ENCODE data around the gene HLA-DPA1. TPM values are rescaled to one million over a fixed set of nuclear protein-coding genes. Genes with fewer than 3 reads are reported as not detected.

Gene HLA-DPA1
- polyA plus RNA-seq, 2 donors: 7.8 to 27.2 TPM

DNA sequence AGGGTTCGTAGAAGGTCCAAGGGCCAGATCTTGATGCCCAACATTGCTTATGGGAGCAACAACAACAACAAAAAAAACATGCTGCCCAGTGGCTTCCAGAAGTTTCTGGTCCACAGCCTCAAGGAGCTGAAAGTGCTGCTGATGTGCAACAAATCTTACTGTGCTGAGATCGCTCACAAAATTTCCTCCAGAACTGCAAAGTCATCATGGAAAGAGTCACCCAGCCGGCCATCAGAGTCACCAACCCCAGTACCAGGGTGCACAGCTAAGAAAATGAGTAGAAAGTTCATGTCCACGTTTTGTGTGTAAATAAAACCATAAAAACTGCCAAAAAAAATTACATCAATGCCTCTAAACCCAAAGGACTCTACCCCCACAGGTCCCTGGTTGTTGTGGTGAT lies 6.1 kb upstream of the HLA-DPA1 start:
- Histone ChIP-seq H3K4me1 (ENCODE audit: control insufficient read depth in 2 of 2, insufficient read depth in 2 of 2, low read length in 1 of 2) (peaks cover 0 to 5% of the 10 kb centered on the region in 2 donors), H3K27me3 (ENCODE audit: control insufficient read depth in 1 of 2, insufficient read depth in 2 of 2, low read length in 2 of 2) (no peaks in the 10 kb centered on the region), H3K36me3 (ENCODE audit: control insufficient read depth in 2 of 2, insufficient read depth in 2 of 2, low read length in 1 of 2) (no peaks in the 10 kb centered on the region), H3K27ac (ENCODE audit: low read depth in 2 of 2, low read length in 1 of 2) (no peak overlapping the region), H3K9me3 (ENCODE audit: control insufficient read depth in 2 of 2, insufficient read depth in 1 of 2, low read depth in 1 of 2, low read length in 1 of 2) (no peaks in the 10 kb centered on the region), H3K4me3 (ENCODE audit: low read depth in 1 of 2, low read length in 2 of 2) (no peak overlapping the region)
- WGBS, 2 donors: 78 to 79% methylated on average over 4 of the region's 4 CpGs

DNA sequence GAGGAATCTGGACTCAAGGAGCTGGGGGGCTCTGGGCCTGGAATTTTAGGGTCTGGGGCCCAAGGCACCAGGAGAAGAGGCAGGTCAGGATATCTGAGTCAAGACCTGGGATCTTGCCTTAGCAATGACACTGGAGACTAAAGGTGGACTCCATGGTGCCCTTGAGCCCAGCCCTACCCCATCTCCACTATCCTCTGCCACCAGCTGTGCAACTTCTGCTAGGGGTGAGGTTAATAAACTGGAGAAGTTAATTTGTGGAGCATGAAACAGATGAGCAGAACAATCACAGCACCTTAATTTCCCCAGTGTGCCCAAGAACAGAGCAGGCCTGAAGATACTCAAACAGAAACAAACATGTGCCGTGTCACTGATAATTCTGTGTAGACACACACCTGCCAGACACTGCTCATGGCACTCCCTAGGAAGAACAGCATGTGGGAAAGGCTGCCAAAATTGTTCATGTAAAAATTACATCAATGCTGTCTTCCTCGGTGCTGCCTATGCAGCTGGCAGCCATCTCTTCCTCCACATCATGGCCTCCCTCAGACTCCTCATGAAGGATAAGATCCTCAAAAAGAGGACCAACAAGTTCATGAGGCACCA lies 5.6 kb upstream of the HLA-DPA1 start:
- H3K4me1 ChIP-seq (ENCODE audit: control insufficient read depth in 2 of 2, insufficient read depth in 2 of 2, low read length in 1 of 2): peaks cover 0 to 5% of the 10 kb centered on the region in 2 donors
- no peak overlapping the region for H3K4me3 ChIP-seq (ENCODE audit: low read depth in 1 of 2, low read length in 2 of 2)
- no peaks in the 10 kb centered on the region for H3K27me3 ChIP-seq (ENCODE audit: control insufficient read depth in 1 of 2, insufficient read depth in 2 of 2, low read length in 2 of 2)
- no peak overlapping the region for H3K27ac ChIP-seq (ENCODE audit: low read depth in 2 of 2, low read length in 1 of 2)
- 59 to 76% methylated on average over 2 of the region's 2 CpGs for WGBS, 2 donors
- no peaks in the 10 kb centered on the region for H3K9me3 ChIP-seq (ENCODE audit: control insufficient read depth in 2 of 2, insufficient read depth in 1 of 2, low read depth in 1 of 2, low read length in 1 of 2)
- H3K36me3 ChIP-seq (ENCODE audit: control insufficient read depth in 2 of 2, insufficient read depth in 2 of 2, low read length in 1 of 2): no peaks in the 10 kb centered on the region

DNA sequence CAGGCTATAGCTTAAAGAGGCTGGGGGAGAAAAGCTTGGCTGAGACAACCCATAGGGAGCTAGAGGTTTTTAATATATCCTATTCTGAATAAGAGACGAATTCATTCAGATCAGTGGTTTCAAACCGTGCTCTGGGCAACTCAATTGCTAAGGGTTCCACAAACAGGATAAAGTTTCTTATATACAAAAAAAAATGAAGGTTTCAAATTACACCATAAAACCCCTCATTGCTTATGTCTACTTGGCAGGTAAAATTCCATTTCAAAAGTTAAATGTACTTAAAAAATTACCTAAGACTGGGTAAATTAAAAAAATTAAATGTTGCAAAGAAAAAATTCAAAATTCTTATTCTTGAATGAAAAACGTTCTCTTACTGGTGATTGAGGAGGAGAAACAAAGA lies 5.0 kb upstream of the HLA-DPA1 start:
- WGBS, 2 donors: 77 to 79% methylated on average over 3 of the region's 3 CpGs
- Histone ChIP-seq H3K4me3 (ENCODE audit: low read depth in 1 of 2, low read length in 2 of 2) (no peak overlapping the region), H3K4me1 (ENCODE audit: control insufficient read depth in 2 of 2, insufficient read depth in 2 of 2, low read length in 1 of 2) (peaks cover 0 to 5% of the 10 kb centered on the region in 2 donors), H3K9me3 (ENCODE audit: control insufficient read depth in 2 of 2, insufficient read depth in 1 of 2, low read depth in 1 of 2, low read length in 1 of 2) (no peaks in the 10 kb centered on the region), H3K27ac (ENCODE audit: low read depth in 2 of 2, low read length in 1 of 2) (no peak overlapping the region), H3K36me3 (ENCODE audit: control insufficient read depth in 2 of 2, insufficient read depth in 2 of 2, low read length in 1 of 2) (no peaks in the 10 kb centered on the region), H3K27me3 (ENCODE audit: control insufficient read depth in 1 of 2, insufficient read depth in 2 of 2, low read length in 2 of 2) (no peaks in the 10 kb centered on the region)

DNA sequence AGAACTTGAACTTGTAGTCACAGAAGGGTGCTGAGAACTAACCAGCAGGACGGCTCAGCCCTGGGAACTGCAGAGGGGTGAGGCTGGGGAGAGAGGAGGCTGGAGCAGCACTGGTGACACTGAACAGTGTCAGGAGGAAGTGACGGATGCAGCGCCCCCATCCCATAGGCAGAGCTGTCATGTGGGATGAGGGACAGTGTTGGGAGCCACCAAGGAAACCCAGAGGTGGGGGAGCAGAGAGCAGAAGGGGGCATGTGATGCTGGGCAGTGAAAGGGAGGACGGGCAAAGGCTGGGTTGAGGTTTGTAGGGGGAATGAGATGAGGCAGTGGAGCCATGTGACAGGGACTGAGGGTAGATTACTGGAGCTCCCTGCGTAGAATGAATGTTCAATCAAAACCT lies 4.5 kb upstream of the HLA-DPA1 start:
- Histone ChIP-seq H3K27me3 (ENCODE audit: control insufficient read depth in 1 of 2, insufficient read depth in 2 of 2, low read length in 2 of 2) (no peaks in the 10 kb centered on the region), H3K4me3 (ENCODE audit: low read depth in 1 of 2, low read length in 2 of 2) (no peak overlapping the region), H3K27ac (ENCODE audit: low read depth in 2 of 2, low read length in 1 of 2) (no peak overlapping the region), H3K9me3 (ENCODE audit: control insufficient read depth in 2 of 2, insufficient read depth in 1 of 2, low read depth in 1 of 2, low read length in 1 of 2) (no peaks in the 10 kb centered on the region), H3K36me3 (ENCODE audit: control insufficient read depth in 2 of 2, insufficient read depth in 2 of 2, low read length in 1 of 2) (no peaks in the 10 kb centered on the region), H3K4me1 (ENCODE audit: control insufficient read depth in 2 of 2, insufficient read depth in 2 of 2, low read length in 1 of 2) (peaks cover 0 to 5% of the 10 kb centered on the region in 2 donors)
- WGBS, 2 donors: 55 to 64% methylated on average over 5 of the region's 5 CpGs

DNA sequence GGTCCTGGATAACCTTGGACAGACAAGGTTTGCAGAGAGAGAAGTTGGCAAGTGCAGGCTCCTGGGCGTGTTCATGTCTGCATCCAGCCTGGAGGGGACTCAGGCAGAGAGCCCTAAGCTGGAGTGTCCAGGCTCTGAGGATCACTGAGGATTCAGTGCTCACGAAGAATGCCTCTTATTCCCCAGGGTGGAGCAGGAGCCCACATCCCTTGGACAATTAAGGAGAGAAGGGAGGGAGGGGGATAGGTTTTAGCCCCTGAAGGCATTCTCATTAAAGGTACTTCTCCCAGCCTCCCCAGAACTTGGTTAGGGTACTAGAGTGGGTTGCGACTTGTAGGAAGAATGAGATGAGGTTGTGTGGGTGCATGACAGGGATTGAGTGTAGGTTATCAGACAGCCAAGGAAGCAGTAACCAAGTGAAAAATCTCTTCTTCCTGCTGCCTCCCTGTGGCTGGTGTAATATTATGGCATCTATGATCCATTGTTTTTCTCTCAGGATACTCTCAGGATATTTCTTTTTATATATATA lies 3.0 kb upstream of the HLA-DPA1 start:
- Histone ChIP-seq H3K27me3 (ENCODE audit: control insufficient read depth in 1 of 2, insufficient read depth in 2 of 2, low read length in 2 of 2) (no peaks in the 10 kb centered on the region), H3K9me3 (ENCODE audit: control insufficient read depth in 2 of 2, insufficient read depth in 1 of 2, low read depth in 1 of 2, low read length in 1 of 2) (no peaks in the 10 kb centered on the region), H3K4me1 (ENCODE audit: control insufficient read depth in 2 of 2, insufficient read depth in 2 of 2, low read length in 1 of 2) (peaks cover 0 to 5% of the 10 kb centered on the region in 2 donors), H3K27ac (ENCODE audit: low read depth in 2 of 2, low read length in 1 of 2) (peak overlapping the region in 1 of 2 donors; percentile 67), H3K36me3 (ENCODE audit: control insufficient read depth in 2 of 2, insufficient read depth in 2 of 2, low read length in 1 of 2) (no peaks in the 10 kb centered on the region), H3K4me3 (ENCODE audit: low read depth in 1 of 2, low read length in 2 of 2) (peak overlapping the region; percentile 20 to 26)
- WGBS, 2 donors: 65 to 71% methylated on average over 3 of the region's 3 CpGs

DNA sequence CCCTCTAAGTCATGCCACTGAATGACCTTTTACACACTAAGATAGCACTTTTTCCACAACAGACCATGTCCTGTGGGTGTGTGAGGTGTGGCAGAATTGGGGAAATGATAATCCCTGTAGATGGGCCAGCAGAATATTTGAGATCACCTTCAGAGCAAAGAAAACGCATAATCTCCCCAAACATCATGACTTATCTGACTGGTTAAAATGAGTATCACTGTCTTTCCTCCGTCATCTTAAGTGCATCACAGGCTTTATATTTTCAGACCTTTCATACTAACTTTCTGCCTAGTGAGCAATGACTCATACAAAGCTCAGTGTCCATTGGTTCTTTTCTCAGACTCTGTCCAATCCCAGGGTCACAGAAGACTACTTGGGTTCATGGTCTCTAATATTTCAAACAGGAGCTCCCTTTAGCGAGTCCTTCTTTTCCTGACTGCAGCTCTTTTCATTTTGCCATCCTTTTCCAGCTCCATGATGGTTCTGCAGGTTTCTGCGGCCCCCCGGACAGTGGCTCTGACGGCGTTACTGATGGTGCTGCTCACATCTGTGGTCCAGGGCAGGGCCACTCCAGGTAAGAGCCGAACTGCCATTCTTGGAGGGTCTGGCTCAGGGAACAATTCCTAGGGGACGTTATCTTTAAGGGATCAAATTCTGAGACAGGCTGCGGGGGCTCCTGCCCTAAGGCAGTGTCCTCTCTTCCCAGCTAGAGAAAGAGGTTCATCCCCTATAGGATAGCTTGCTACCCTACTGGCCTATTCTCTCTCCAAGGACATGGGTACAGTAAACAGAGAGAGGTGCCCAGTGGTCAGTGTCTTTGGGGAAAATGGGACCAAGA lies 2.3 kb upstream of the HLA-DPA1 start, which contains the start of gene HLA-DPB1:
HLA-DPB1 (plus strand) TSS at position 423 of the 838 bp plus-strand sequence; CDS start at position 475, 52 bp downstream.
- H3K4me3 ChIP-seq (ENCODE audit: low read depth in 1 of 2, low read length in 2 of 2): peak within 1 kb of the TSS; percentile 20 to 26
- no peaks in the 10 kb centered on the region for H3K9me3 ChIP-seq (ENCODE audit: control insufficient read depth in 2 of 2, insufficient read depth in 1 of 2, low read depth in 1 of 2, low read length in 1 of 2)
- H3K4me1 ChIP-seq (ENCODE audit: control insufficient read depth in 2 of 2, insufficient read depth in 2 of 2, low read length in 1 of 2): peaks cover 0 to 4% of the 10 kb centered on the region in 2 donors
- peak within 1 kb of the TSS; percentile 30 to 67 for H3K27ac ChIP-seq (ENCODE audit: low read depth in 2 of 2, low read length in 1 of 2)
- no peaks in the 10 kb centered on the region for H3K27me3 ChIP-seq (ENCODE audit: control insufficient read depth in 1 of 2, insufficient read depth in 2 of 2, low read length in 2 of 2)
- 57 to 58% methylated on average over 10 of the region's 10 CpGs for WGBS, 2 donors
- H3K36me3 ChIP-seq (ENCODE audit: control insufficient read depth in 2 of 2, insufficient read depth in 2 of 2, low read length in 1 of 2): no peaks in the 10 kb centered on the region

DNA sequence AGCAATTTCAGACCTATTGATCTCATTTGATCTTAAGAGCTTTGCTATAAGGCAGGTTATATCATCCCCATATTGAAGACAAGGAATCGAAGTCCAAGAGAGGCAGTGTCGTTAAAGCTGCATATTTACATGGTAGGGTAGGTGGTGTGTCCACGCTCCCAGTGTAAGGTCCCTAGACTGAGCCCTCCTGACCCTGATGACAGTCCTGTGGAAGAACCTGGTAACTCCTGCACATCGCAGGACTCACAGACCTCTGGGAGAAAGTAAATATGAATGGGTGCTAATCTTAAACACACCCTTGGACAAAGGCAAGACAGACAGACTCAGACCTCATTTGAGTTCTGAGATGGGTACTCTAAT lies 1.7 kb upstream of the HLA-DPA1 start:
- H3K36me3 ChIP-seq (ENCODE audit: control insufficient read depth in 2 of 2, insufficient read depth in 2 of 2, low read length in 1 of 2): no peaks in the 10 kb centered on the region
- no peak overlapping the region for H3K4me3 ChIP-seq (ENCODE audit: low read depth in 1 of 2, low read length in 2 of 2)
- peaks cover 0 to 2% of the 10 kb centered on the region in 2 donors for H3K4me1 ChIP-seq (ENCODE audit: control insufficient read depth in 2 of 2, insufficient read depth in 2 of 2, low read length in 1 of 2)
- peak overlapping the region; percentile 8 to 40 for H3K27ac ChIP-seq (ENCODE audit: low read depth in 2 of 2, low read length in 1 of 2)
- H3K9me3 ChIP-seq (ENCODE audit: control insufficient read depth in 2 of 2, insufficient read depth in 1 of 2, low read depth in 1 of 2, low read length in 1 of 2): no peaks in the 10 kb centered on the region
- H3K27me3 ChIP-seq (ENCODE audit: control insufficient read depth in 1 of 2, insufficient read depth in 2 of 2, low read length in 2 of 2): no peaks in the 10 kb centered on the region
- WGBS, 2 donors: 84 to 90% methylated on average over 4 of the region's 4 CpGs

DNA sequence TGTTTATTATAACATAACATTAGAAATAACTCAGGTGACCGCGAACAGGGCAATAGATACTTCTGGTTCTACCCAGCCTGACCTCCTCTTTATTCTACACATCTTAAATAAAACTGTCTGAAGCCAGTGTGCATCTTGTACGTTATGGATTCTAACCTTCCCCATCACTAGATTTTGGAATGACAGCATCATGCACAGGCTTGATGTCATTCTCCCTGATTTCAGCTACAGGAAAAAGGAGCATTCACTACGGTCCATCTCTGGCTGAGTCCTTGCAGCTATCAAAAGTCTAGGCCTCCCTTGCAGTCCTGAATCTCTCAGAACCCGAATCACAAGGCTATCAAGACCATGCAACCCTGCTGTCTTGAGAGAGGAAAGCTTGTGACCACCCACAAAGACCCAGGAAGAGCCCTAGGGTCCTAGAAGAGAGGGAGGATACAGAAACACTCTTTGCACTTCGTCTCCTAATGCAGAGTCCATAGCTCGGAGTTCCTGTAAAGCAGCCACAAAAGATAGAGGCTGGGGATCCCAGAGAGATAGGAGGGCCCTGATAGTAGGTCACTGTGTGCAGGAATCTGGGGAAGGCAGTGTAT lies 845 bp downstream of the HLA-DPA1 start:
- no peaks in the 10 kb centered on the region for H3K27me3 ChIP-seq (ENCODE audit: control insufficient read depth in 1 of 2, insufficient read depth in 2 of 2, low read length in 2 of 2)
- no peaks in the 10 kb centered on the region for H3K4me1 ChIP-seq (ENCODE audit: control insufficient read depth in 2 of 2, insufficient read depth in 2 of 2, low read length in 1 of 2)
- 62 to 71% methylated on average over 7 of the region's 7 CpGs for WGBS, 2 donors
- no peaks in the 10 kb centered on the region for H3K9me3 ChIP-seq (ENCODE audit: control insufficient read depth in 2 of 2, insufficient read depth in 1 of 2, low read depth in 1 of 2, low read length in 1 of 2)
- H3K36me3 ChIP-seq (ENCODE audit: control insufficient read depth in 2 of 2, insufficient read depth in 2 of 2, low read length in 1 of 2): no peaks in the 10 kb centered on the region
- H3K27ac ChIP-seq (ENCODE audit: low read depth in 2 of 2, low read length in 1 of 2): peak overlapping the region in 1 of 2 donors; percentile 3
- peak overlapping the region in 1 of 2 donors; percentile 5 for H3K4me3 ChIP-seq (ENCODE audit: low read depth in 1 of 2, low read length in 2 of 2)

DNA sequence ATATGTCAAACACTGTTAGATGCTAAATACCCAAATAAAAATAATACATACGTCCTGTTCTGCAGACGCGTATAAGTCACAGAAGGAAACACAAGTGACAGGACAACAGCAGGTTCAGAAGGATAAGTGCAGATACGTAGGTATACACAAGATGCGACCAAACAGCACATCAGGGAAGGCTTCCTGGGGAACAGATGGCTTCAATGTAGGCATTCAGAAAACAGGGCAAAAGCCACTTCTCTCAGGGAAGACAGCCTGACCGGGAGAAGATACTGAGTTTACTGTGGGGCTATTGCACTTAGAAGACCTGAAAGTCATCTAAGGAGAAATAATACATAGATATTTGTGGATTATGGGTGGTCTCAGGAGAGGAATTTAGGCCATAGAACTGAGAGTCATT lies 1.9 kb downstream of the HLA-DPA1 start:
- no peaks in the 10 kb centered on the region for H3K36me3 ChIP-seq (ENCODE audit: control insufficient read depth in 2 of 2, insufficient read depth in 2 of 2, low read length in 1 of 2)
- H3K27ac ChIP-seq (ENCODE audit: low read depth in 2 of 2, low read length in 1 of 2): no peak overlapping the region
- H3K27me3 ChIP-seq (ENCODE audit: control insufficient read depth in 1 of 2, insufficient read depth in 2 of 2, low read length in 2 of 2): no peaks in the 10 kb centered on the region
- no peak overlapping the region for H3K4me3 ChIP-seq (ENCODE audit: low read depth in 1 of 2, low read length in 2 of 2)
- no peaks in the 10 kb centered on the region for H3K9me3 ChIP-seq (ENCODE audit: control insufficient read depth in 2 of 2, insufficient read depth in 1 of 2, low read depth in 1 of 2, low read length in 1 of 2)
- no peaks in the 10 kb centered on the region for H3K4me1 ChIP-seq (ENCODE audit: control insufficient read depth in 2 of 2, insufficient read depth in 2 of 2, low read length in 1 of 2)
- 69 to 73% methylated on average over 6 of the region's 6 CpGs for WGBS, 2 donors
